Mesenchymal stem cell (in vitro differentiated cells and primary cell): ENCODE data around the gene PRSS57.

Source experiments
- DNase-seq: peaks from one replicate; pipeline ENCODE4 v3.0.0-alpha.2; 2013
- H2AFZ ChIP-seq: one replicate; pipeline ENCODE4 v1.6.1; 2013; ENCODE audit warnings: low read depth, mild to moderate bottlenecking, control low read depth, inconsistent platforms, low read length, moderate library complexity
- H2AK5ac ChIP-seq: 2 replicates; pipeline ENCODE4 v1.6.1; 2013; ENCODE audit warnings: low read length, moderate library complexity, mild to moderate bottlenecking, inconsistent platforms; ENCODE audit not compliant: severe bottlenecking
- H2BK120ac ChIP-seq: one replicate; pipeline ENCODE4 v1.6.1; 2013; ENCODE audit warnings: low read depth, mild to moderate bottlenecking, inconsistent platforms, low read length, moderate library complexity
- H2BK12ac ChIP-seq, 2 experiments: one replicate each; pipeline ENCODE4 v1.6.1; 2013; ENCODE audit warnings: inconsistent platforms in 2 of 2, low read length in 2 of 2, mild to moderate bottlenecking in 2 of 2, moderate library complexity in 2 of 2, control low read depth in 1 of 2
- H2BK15ac ChIP-seq: one replicate; pipeline ENCODE4 v1.6.1; 2013; ENCODE audit warnings: mild to moderate bottlenecking, low read depth, inconsistent platforms; ENCODE audit not compliant: poor library complexity, severe bottlenecking
- H2BK5ac ChIP-seq: 2 replicates; pipeline ENCODE4 v1.6.1; 2013; ENCODE audit warnings: low read depth, mild to moderate bottlenecking, low read length, control low read depth, inconsistent platforms; ENCODE audit not compliant: poor library complexity, severe bottlenecking
- H3K14ac ChIP-seq, 2 experiments: one replicate each; pipeline ENCODE4 v1.6.1; 2013; ENCODE audit warnings: inconsistent platforms in 2 of 2, low read length in 2 of 2, control low read depth in 1 of 2, mild to moderate bottlenecking in 1 of 2, moderate library complexity in 1 of 2
- H3K18ac ChIP-seq, 2 experiments: one replicate each; pipeline ENCODE4 v1.6.1; 2013; ENCODE audit warnings: inconsistent platforms in 2 of 2, low read length in 2 of 2, control low read depth in 1 of 2, low read depth in 1 of 2, mild to moderate bottlenecking in 1 of 2
- H3K23ac ChIP-seq, 2 experiments: one replicate each; pipeline ENCODE4 v1.6.1; 2013; ENCODE audit warnings: inconsistent platforms in 2 of 2, low read length in 2 of 2, mild to moderate bottlenecking in 2 of 2, moderate library complexity in 2 of 2, control low read depth in 1 of 2
- H3K27ac ChIP-seq: 2 replicates; pipeline ENCODE4 v1.5.1; 2013; ENCODE audit warnings: mild to moderate bottlenecking, moderate library complexity, low read length, control low read depth, inconsistent platforms; ENCODE audit not compliant: poor library complexity, severe bottlenecking
- H3K27me3 ChIP-seq, 2 experiments: 2 replicates each; pipeline versions ENCODE4 v1.6.1 to v1.7.0; 2013; ENCODE audit warnings: low read length in 2 of 2, mild to moderate bottlenecking in 2 of 2, moderate library complexity in 2 of 2, control low read depth in 1 of 2, inconsistent platforms in 1 of 2; ENCODE audit not compliant: control insufficient read depth in 1 of 2, insufficient read depth in 1 of 2
- H3K36me3 ChIP-seq, 2 experiments: 2 replicates each; pipeline versions ENCODE4 v1.6.1 to v1.7.0; 2013; ENCODE audit warnings: low read length in 2 of 2, control low read depth in 1 of 2, inconsistent platforms in 1 of 2, low read depth in 1 of 2, mild to moderate bottlenecking in 1 of 2; ENCODE audit not compliant: insufficient read depth in 2 of 2, control insufficient read depth in 1 of 2
- H3K4ac ChIP-seq, 2 experiments: one replicate each; pipeline ENCODE4 v1.6.1; 2013; ENCODE audit warnings: inconsistent platforms in 2 of 2, low read length in 2 of 2, mild to moderate bottlenecking in 2 of 2, moderate library complexity in 2 of 2, control low read depth in 1 of 2, low read depth in 1 of 2
- H3K4me1 ChIP-seq: 2 replicates; pipeline ENCODE4 v1.6.1; 2013; ENCODE audit warnings: low read depth, low read length, control low read depth; ENCODE audit not compliant: control insufficient read depth, insufficient read depth
- H3K4me2 ChIP-seq: 2 replicates; pipeline ENCODE4 v1.6.1; 2013; ENCODE audit warnings: low read length, mild to moderate bottlenecking, inconsistent platforms; ENCODE audit not compliant: poor library complexity, severe bottlenecking
- H3K4me3 ChIP-seq, 2 experiments: 2 replicates each; pipeline versions ENCODE4 v1.5.1 to v1.7.0; 2013; ENCODE audit warnings: low read length in 2 of 2, mild to moderate bottlenecking in 2 of 2, control low read depth in 1 of 2, low read depth in 1 of 2; ENCODE audit not compliant: insufficient read depth in 1 of 2
- H3K79me1 ChIP-seq: replicated peaks from 2 replicates; pipeline ENCODE4 v1.6.1; 2013; ENCODE audit warnings: mild to moderate bottlenecking, control low read depth, low read length, inconsistent platforms; ENCODE audit not compliant: poor library complexity, severe bottlenecking
- H3K9ac ChIP-seq: 2 replicates; pipeline ENCODE4 v1.7.0; 2013; ENCODE audit warnings: mild to moderate bottlenecking, low read length, moderate library complexity
- H3K9me3 ChIP-seq: 2 replicates; pipeline ENCODE4 v1.7.0; 2013; ENCODE audit warnings: mild to moderate bottlenecking, low read length; ENCODE audit not compliant: control insufficient read depth
- H4K8ac ChIP-seq: one replicate; pipeline ENCODE4 v1.6.1; 2013; ENCODE audit warnings: inconsistent platforms, mild to moderate bottlenecking, low read length, moderate library complexity
- H4K91ac ChIP-seq: one replicate; pipeline ENCODE4 v1.6.1; 2013; ENCODE audit warnings: mild to moderate bottlenecking, low read length, inconsistent platforms
- WGBS: methylation state at CpG from one replicate; pipeline ENCODE4 v1.1.7; 2013; ENCODE audit warnings: mixed read lengths; 5-methylcytosine and 5-hydroxymethylcytosine counted together

Gene PRSS57

DNA sequence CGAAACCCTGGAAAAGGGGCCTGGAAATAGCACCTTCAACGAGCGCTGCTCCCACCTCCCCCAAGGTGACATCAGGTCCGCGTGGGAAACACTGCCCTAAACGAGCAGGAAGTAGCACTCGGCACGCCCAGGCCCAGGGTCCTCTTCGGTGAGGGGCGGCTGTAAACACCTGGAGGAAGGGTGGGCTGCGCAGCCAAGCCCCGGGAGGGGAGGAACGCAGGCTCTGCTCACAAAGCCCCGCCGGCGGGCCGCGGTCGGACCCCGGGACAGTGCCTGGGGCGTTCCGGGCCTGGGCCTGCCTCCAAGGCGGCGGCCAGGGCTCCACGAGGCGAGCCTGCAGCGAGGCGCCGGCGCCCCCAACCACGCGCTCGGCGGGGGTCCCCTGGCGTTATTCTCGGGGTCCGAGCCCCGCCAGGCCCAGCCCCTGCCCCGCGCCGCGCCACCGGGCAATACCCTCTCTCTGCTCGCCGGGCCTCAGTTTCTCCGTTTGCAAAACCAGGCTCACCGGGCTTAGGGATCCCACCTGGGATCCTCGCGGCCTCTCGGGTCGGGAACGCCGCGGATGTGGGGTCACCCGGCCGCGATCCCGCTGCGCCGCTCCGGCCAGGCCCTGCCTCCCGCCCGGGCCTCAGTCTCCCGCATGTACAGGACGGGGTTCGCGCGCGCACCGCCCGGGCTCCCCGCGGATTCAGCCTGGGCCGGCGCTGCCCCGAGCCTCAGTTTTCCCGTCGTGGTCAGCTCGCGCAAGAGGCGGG, 32.9 kb downstream of the PRSS57 start:
- Histone ChIP-seq H3K79me1 (peaks cover 1% of the 10 kb centered on the region), H3K27ac (no peak overlapping the region), H3K27me3 (no peaks in the 10 kb centered on the region), H2BK12ac (no peak overlapping the region), H2AK5ac (no peak overlapping the region), H3K18ac (peak overlapping the region; percentile 91 to 95), H3K4ac (peak overlapping the region; percentile 76 to 90), H3K14ac (peak overlapping the region; percentile 83 to 97), H3K4me2 (peak overlapping the region; percentile 52), H4K8ac (peak overlapping the region; percentile 91), H2AFZ (peak overlapping the region; percentile 84), H3K23ac (peak overlapping the region; percentile 75 to 82), H2BK5ac (peak overlapping the region; percentile 50), H2BK120ac (peak overlapping the region; percentile 64), H2BK15ac (peak overlapping the region; percentile 40), H3K9me3 (no peaks in the 10 kb centered on the region), H3K36me3 (peaks cover 0 to 41% of the 10 kb centered on the region in 2 experiments), H3K4me1 (peaks cover 43% of the 10 kb centered on the region), H3K4me3 (peak overlapping the region; percentile 90 to 98), H4K91ac (peak overlapping the region; percentile 87), H3K9ac (peak overlapping the region; percentile 90)
- DNase-seq = peak; percentile 45
- 1% methylated on average over 54 of the region's 81 CpGs for WGBS

DNA sequence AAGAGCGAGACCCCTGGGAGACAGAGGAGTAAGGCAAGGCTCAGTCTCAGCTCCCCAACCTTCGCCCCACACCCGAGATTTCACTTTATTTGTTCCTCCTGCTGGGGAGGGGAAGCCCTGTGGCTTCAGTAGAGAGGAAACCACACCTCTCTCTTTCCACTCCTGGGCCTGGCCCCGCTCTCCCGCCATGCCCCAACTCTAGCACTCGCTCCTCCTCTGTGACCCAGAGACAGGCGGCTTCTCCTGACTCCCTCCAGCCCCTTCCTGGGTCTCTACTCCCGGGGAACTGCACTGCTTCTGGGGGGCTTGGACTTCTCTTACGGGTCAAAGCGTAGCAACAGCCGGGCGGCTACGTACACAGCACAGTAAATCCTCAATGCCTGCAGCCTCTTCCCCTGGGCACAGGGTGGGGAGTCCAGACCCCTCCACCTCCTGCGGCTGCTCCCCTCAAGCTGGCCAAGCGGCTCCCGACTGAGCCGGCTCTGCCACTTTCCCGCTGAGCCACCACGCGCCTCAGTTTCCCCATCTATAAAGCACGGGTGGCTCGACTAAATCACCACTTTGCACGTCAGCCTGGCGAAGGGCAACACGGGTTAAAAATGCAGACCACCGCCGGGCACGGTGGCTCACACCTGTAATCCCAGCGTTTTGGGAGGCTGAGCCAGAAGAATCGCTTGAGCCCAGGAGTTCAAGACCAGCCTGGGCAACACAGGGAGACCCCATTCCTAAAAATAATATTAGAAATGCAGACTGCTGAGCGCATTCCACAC, 33.6 kb downstream of the PRSS57 start:
- Histone ChIP-seq H3K27me3 (no peaks in the 10 kb centered on the region), H4K91ac (peak overlapping the region; percentile 22), H3K4me2 (peak overlapping the region; percentile 52), H3K18ac (peak overlapping the region in 1 of 2 experiments; percentile 95), H2BK12ac (no peak overlapping the region), H3K27ac (peak overlapping the region; percentile 3), H3K4me1 (peaks cover 51% of the 10 kb centered on the region), H3K9ac (peak overlapping the region; percentile 90), H3K4ac (peak overlapping the region in 1 of 2 experiments; percentile 31), H3K79me1 (peaks cover 1% of the 10 kb centered on the region), H2AK5ac (no peak overlapping the region), H4K8ac (no peak overlapping the region), H3K14ac (no peak overlapping the region), H3K23ac (no peak overlapping the region), H3K36me3 (peaks cover 0 to 49% of the 10 kb centered on the region in 2 experiments), H3K9me3 (no peaks in the 10 kb centered on the region), H2AFZ (no peak overlapping the region), H2BK120ac (no peak overlapping the region), H2BK15ac (no peak overlapping the region), H3K4me3 (peak overlapping the region; percentile 90 to 98), H2BK5ac (no peak overlapping the region)
- DNase-seq = peak; percentile 28
- WGBS = 56% methylated on average over 31 of the region's 31 CpGs

DNA sequence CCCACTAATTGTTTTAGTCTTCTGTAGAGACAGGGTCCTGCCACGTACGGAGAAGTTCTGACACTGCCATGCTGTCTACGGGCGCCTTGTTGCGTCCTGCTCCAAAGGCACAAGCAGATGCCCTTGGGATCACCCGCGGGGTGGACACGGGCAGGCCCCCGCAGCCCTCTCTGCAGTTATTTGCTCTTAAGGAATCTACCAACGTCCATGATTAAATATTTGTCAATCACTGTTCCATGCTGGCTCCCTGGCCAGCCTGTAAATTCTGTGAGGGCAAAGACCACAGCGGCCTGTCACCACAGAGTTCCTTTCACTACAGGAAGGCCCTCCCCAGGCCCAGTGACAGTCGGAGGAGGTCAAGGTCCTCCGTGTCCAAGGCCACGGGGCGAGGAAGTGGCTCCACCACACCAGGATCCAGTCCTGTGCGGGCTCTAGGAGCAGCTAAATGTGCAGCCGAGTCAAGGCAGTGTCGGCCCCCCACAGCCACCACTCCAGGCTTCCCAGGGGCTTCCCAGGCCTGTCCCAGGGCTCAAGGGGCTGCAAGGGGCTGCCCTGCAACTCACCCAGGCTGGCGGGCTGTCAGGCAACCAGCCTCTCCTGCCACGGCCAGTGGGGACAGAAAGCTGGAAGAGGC, 34.3 kb downstream of the PRSS57 start:
- H2BK12ac ChIP-seq = no peak overlapping the region
- peak overlapping the region; percentile 52 for H3K4me2 ChIP-seq
- peak overlapping the region; percentile 90 for H3K9ac ChIP-seq
- H4K8ac ChIP-seq = no peak overlapping the region
- no peak overlapping the region for H2BK5ac ChIP-seq
- peak overlapping the region; percentile 22 for H4K91ac ChIP-seq
- H3K9me3 ChIP-seq = no peaks in the 10 kb centered on the region
- peaks cover 1% of the 10 kb centered on the region for H3K79me1 ChIP-seq
- no peak for DNase-seq
- peak overlapping the region; percentile 3 for H3K27ac ChIP-seq
- peaks cover 51% of the 10 kb centered on the region for H3K4me1 ChIP-seq
- H3K18ac ChIP-seq = no peak overlapping the region
- no peak overlapping the region for H2BK15ac ChIP-seq
- H2AK5ac ChIP-seq = no peak overlapping the region
- no peak overlapping the region for H2BK120ac ChIP-seq
- no peak overlapping the region for H3K14ac ChIP-seq
- no peak overlapping the region for H2AFZ ChIP-seq
- peak overlapping the region; percentile 33 to 90 for H3K4me3 ChIP-seq
- WGBS = 87% methylated on average over 19 of the region's 20 CpGs
- peaks cover 0 to 53% of the 10 kb centered on the region in 2 experiments for H3K36me3 ChIP-seq
- H3K27me3 ChIP-seq = no peaks in the 10 kb centered on the region
- peak overlapping the region in 1 of 2 experiments; percentile 31 for H3K4ac ChIP-seq
- peak overlapping the region in 1 of 2 experiments; percentile 2 for H3K23ac ChIP-seq
